CMK (cell line): ENCODE data around the gene MBOAT1.
"Not testable (repeated sequence)": the region's sequence is repeated elsewhere in the genome, so short reads cannot be mapped to it uniquely, and the experiment has no call there.

Source experiments
- DNase-seq: peaks from one replicate; pipeline ENCODE4 v3.0.0-alpha.2; 2010; ENCODE audit warnings: low read depth

Gene MBOAT1

GRCh38 chr6:20203561-20204511 is 8.4 kb downstream of the MBOAT1 start:
- DNase-seq: no peak

GRCh38 chr6:20202699-20203302 is 9.5 kb downstream of the MBOAT1 start:
- DNase-seq: no peak

GRCh38 chr6:20202324-20202658 is 10.0 kb downstream of the MBOAT1 start:
- DNase-seq: no peak

GRCh38 chr6:20200761-20201630 is 11.3 kb downstream of the MBOAT1 start:
- no peak for DNase-seq

GRCh38 chr6:20198775-20199174 is 13.5 kb downstream of the MBOAT1 start:
- no peak for DNase-seq

- no peak for DNase-seq
Measured at GRCh38 chr6:20198156-20198774, 14.0 kb downstream of the MBOAT1 start.

GRCh38 chr6:20197251-20197650 is 15.0 kb downstream of the MBOAT1 start:
- DNase-seq: no peak

GRCh38 chr6:20192625-20193024 is 19.6 kb downstream of the MBOAT1 start:
- no peak for DNase-seq

GRCh38 chr6:20191992-20192391 is 20.3 kb downstream of the MBOAT1 start:
- DNase-seq: no peak

- DNase-seq: no peak
Measured at GRCh38 chr6:20188630-20189075, 23.6 kb downstream of the MBOAT1 start.

- DNase-seq: no peak
Measured at GRCh38 chr6:20186981-20187380, 25.3 kb downstream of the MBOAT1 start.

- no peak for DNase-seq
Measured at GRCh38 chr6:20183706-20184105, 28.6 kb downstream of the MBOAT1 start.

- DNase-seq: no peak
Measured at GRCh38 chr6:20182926-20183521, 29.2 kb downstream of the MBOAT1 start.

GRCh38 chr6:20182069-20182468 is 30.2 kb downstream of the MBOAT1 start:
- no peak for DNase-seq

GRCh38 chr6:20180935-20181334 is 31.3 kb downstream of the MBOAT1 start:
- DNase-seq: no peak

- DNase-seq: not testable (repeated sequence)
Measured at GRCh38 chr6:20179287-20180045, 32.8 kb downstream of the MBOAT1 start.

GRCh38 chr6:20178327-20178726 is 33.9 kb downstream of the MBOAT1 start:
- DNase-seq: no peak

- no peak for DNase-seq
Measured at GRCh38 chr6:20175810-20176410, 36.4 kb downstream of the MBOAT1 start.

GRCh38 chr6:20173833-20174792 is 38.2 kb downstream of the MBOAT1 start:
- no peak for DNase-seq
